NCI-H2171 (cell line): ENCODE measurements around the gene GTSE1.

ENCODE experiments used
- DNase-seq: peaks from one replicate; lab custom pipeline; 2025; lab: John Stamatoyannopoulos, UW

The GTSE1 gene

DNA sequence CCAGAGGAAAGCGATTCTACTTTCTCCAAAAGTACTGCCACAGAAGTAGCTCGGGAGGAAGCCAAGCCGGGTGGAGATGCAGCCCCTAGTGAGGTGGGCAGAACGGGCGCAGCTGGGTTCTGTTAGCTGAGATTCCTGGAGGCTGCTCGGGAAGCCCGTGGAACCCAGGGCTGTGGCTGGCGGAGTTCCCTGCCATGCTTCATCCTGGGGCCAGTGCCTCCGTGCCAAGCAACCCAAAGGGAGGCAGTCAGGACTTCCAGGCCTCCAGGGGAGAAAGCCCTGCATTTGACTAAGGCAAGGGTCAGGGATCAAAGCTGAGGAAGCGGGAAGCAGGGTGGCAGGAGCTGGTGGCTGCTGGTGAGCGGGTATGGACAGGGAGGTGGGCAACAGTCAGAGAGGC lies 32.1 kb downstream of the GTSE1 start:
- DNase-seq, result no peak

DNA sequence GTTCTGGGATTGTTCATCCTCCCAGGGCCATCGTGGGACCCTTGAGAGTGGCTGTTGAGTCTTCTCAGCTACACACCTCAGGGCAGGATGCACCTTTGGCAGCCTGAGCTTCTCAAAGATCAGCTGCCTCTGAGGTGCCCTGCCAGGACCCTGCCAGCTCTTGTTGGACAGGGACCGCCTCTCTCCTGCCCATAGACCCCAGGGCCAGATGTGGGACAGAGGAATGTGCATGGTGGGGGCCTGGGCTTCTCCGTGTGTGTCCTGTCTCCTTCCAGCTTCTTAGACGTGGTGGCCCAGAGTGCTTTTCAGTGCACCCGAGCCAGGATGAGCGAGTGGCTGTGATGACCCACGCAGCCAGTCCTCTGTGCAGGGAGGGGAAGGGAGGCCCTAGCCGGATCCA lies 32.9 kb downstream of the GTSE1 start:
- no peak for DNase-seq

DNA sequence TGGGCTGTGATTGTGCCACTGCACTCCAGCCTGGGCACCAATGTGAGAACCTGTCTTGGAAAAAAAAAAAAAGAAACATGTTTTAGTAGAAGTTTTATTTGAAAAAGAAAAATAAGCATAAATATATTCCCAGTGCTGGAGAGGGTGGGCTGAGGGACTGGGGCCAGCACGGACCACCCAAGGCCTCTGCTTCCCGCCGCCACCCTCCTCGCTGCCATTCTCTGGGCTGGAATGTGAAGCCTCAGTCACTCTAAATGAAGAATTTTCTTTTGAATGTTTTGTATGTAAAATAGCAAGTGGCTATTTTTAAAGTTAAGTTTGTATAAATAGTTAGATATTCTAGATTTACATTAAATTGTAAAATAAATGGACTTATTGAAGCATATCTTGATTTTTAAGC lies 33.8 kb downstream of the GTSE1 start:
- DNase-seq, result no peak

DNA sequence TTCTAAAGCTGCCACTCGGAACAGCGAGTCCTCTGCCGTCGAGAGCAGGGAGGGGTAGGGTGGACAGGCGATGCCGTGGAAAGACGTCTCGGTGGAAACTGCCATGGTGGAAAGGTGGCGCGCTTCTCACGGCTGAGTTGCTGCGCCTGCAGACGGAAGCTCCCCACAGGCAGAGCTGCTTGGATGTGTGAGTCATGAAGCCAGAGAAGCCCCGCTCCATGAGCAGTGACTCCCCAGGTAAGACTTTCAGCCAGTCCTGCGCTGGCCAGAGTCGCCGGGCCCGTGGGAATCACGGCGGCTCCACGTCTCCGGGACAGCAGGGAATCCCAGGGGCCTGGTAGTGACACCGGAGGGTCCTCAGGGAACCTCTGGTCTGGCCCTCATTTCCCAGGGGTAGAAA lies 34.8 kb downstream of the GTSE1 start:
- DNase-seq, result no peak

DNA sequence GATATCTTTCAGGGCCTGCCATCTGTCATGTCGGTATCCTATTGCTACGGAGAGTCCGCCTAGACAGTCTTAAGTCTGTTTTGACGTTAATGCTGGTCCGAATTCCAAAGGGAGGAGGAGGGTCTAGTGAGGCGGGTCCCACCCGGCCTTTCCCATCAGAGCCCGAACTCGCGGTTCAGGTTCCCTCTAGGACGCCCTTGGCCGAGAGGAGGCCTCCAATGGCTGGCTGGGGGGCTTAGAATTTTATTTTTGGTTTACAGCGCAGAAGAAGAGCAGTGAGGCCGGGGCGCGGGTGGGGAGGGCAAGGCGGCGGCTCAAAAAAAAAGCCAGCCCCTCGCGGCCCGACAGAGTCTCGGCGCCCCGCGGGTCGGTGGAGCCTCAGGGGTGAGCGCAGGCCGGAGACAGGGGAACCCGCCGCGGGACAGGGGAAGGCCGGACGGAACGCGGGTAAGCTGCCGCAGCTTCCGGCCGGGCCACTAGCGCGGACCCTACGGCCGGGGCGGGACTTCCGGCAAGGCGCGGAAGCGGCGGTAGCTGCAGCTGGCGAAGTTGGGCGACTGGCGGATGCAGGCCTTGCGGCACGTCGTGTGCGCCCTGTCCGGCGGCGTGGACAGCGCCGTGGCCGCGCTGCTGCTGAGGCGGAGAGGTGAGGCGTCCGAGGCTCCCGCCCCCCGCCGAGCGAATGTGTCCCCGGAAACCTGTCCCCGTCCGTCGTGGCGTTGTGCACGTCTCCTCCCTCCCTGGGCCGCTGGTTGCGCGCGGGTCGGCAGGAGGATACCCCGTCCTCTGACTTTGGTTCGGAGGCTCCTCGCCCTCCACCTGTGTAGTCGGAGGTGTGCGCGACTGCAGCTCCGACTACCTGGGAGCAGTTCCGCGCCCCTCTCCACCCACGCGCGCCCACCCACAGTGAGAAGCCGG lies 38.8 kb downstream of the GTSE1 start, which contains the start of gene TRMU:
TSS of gene TRMU (plus strand) at position 514 of the 918 bp plus-strand sequence. CDS start at position 565, 51 bp downstream.
- peak; percentile 84 for DNase-seq

DNA sequence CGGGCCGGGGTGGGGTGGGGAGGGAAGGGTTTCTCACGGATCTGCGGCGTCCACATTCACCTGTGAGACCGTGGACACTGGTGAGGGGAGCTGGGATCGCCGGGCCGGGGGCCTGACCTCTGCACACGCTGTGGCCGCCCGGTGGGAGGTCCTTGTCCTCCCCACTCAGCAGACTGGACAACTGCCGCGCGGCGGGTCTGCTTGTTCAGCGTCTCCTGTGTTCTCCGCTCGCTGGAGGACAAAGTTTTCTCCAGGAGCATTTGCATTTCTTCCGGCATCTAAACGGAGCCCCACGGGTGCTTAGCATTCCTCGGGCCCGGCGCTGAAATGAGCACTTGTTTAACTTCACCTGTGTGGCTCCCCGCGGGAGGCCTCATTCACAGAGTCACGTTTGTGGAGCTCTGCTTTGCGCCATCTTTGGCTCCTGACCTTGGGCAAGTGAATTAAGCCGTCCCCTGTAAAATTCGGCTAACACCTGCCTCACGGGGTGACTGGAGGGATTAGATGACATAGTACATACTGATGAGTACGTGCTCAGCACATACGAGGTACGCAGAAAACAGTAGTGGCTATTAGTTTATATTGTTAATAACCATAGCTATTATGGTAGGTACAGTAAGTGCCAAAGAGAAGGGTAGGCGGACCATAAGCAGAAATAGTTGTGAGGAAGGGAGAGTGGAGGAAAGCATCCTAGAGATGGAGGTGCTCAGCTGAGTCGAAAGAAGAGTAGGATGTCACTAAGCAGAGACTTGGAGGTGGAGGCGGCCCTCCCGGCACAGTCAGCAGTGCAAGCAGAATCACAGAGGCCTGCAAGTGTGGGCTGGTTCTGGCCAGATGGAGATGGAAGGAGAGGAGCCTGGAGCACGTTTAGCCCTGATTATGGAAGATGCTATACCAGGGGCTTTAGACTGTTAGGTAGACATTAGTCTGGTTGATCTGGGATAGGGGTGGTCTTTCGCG lies 39.7 kb downstream of the GTSE1 start:
- DNase-seq, result no peak

DNA sequence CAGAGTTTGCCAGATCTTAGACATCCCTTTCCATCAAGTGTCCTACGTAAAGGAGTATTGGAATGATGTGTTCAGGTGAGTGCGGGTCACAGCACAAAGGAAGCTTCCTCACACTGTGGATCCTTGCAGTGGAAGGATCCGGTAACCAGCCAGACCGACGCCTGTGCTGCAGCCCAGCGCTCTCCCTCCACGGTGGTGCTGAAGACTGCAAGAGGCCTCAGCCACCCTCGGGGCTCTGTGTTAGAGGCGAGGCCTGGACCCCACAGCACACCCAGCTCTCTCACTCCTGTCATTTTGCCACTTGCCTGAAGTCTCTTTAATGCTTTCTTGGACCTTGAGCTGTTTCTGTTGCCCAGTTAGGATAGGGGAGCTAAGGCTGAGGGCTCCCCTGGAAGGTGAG lies 41.2 kb downstream of the GTSE1 start:
- DNase-seq, result no peak

DNA sequence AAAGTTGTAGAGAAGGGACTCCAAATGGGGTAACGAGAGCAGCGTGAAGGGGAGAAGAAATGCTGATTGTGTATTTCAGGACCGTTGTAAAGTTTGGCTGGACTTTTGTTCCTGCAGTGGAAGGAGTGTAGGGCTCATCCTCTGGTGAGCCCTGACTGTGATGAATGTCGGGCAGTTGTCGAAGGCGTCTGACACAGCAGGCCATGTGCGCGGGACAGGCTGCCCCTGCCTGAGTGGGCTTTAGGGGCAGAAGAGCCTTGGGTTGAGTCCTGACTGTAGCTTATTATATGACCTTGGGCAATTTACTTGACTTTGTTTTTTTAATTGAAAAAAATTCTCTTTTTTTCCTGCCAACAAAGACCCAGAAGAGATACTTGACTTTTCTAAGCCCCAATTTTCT lies 42.0 kb downstream of the GTSE1 start:
- no peak for DNase-seq

DNA sequence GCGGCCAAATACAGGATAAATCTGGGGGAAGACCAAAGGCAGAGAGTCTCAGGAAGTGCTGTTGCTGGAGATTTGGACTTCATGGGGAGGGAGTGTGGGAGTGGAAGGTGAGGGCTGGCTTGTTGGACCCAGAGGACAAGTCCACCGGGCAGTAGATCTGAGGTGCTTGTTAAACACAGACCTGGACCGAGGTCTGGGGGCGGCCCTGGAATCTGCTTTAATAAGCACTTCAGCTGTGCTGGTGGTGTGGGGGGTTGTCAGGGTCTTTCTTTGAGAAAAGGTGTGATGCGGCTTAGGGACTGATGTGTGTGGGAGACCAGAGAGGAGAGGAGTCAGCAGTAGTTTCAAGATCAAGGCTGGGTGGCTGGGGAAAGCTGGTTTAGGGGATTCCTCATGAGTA lies 43.3 kb downstream of the GTSE1 start:
- DNase-seq, result no peak

DNA sequence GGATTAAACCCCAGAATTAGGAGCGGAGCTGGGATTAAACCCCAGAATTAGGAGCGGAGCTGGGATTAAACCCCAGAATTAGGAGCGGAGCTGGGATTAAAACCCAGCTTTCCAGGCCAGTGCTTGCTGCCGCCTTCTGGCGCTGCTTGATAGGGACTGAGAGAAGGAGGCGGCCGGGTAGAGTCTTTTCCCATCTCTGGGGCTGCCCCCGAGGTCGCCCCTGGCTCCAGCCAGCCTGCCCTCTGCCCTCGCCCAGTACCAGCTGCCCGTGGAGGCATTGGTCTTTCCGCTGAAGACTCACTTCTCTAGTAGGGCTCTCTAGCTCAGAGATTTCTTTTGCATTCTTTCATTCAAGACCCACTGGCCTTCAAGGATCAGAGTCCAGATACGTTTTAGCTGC lies 44.0 kb downstream of the GTSE1 start:
- DNase-seq, result no peak

DNA sequence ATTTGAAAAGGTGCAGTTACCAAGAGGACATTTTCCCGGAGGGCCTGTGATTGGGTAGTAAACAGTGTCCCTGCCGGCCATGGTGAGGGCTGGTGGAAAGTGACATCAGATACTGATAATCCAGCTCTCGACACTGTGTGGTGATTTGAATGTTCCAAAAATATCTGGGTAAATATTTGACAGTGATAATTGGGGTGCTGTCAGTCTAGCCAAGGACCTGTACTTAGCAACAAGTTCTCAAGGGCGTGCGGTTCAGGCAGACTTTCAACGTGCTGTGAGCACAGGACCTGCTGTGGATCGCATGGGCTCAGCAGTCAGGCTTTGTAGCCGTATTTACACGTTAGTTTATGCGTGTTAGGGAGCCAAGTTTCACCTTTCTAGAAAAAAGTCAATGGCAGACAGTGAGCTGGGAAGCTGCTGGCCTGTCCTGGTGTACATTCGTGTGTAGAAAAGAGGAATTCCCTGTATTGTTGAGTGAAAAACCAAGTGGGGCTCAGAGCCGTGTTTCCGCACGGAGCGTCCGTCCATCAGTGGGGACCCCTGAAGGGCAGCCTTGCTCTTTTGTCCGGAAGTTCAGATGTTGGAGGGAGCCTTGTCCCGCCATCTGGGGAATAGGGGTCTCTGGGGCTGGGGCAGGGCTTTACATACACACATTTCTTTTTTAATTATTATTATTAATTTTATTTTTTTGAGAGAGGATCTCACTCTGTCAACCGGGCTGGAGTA lies 50.2 kb downstream of the GTSE1 start:
- no peak for DNase-seq

DNA sequence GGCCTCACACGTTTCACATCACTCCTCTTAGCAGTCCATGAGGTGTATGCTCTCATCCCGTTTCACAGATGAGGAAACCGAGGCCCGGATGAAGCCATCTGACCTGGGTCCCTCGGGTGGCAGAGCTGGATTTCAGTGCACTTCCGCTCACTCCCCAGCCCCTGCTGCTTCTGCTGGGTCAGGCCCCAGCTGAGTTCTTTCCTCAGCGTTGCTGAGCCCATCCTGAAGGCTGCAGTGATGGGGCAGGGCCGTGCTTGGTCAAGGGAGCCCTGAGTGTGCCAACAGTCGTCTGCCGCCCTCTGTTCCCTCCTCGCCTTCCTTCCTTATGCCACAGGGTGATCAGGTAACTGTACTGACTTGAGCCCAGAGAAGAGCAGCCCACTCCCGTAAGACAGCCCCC lies 51.0 kb downstream of the GTSE1 start:
- DNase-seq, result no peak

DNA sequence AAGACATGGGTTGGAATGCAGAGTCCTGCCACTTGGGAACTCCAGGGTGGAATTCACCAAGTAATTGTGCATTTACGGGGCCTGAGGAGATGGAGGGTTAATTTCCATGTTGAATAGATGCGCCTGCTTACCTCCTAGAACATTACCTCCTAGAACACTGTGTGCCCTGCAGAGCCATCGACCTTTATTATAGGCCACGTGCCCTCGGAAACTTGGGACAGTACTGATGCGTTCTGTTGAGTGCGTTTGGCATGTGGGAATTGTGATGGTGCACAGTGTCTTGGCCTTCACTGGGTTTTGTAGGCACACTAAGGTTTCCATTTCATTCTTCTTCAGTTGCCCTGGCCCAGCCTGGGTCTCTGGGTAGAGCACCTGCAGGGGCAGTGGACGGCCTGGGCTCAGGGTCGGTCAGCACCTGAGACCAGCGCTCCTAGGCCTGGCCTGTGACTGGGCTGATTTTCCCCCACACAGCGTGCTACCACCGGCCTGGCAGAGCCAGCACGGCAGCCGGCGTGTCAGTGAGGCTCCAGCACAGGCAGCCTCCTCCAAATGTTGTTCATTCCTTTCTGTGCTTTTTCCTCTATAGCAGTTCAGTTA lies 51.5 kb downstream of the GTSE1 start:
- DNase-seq, result no peak

DNA sequence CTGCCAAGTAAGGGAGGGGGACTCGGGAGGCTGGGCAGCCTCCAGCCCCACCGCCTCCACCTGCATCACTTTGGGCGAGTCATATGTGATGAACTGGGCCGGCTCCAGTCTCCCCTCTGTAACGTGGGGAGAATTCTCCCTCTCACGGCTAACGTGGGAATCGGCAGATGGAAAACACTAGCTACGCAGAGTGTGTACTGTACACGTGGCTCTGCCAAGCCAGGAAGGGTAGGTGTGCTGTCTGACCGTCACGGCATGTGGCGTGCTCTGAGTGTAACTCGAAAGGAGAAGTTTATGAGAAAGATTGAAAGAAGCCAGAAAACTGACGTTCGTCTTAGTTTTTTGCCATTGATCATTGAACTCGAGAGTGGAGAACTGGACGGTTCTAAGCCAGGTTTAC lies 52.6 kb downstream of the GTSE1 start:
- DNase-seq, result no peak

DNA sequence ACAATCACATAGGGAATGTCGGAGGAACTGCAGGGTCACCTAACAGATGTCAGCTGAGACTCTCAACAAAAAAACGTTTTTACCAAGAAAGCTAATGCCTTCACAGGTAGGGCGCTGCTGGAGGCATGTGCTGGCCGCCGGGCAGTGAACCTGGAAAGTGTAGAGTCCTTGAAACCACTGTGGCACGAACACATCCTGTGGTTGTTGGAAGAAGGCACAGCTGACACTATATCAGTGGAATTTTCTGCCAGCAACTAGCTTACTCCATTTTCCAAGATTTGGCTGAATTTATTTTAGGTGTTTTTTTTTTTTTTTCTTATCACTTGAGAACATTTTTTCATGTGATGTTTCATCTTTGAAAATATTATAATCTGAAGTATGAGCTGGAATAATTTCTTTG lies 53.0 kb downstream of the GTSE1 start:
- no peak for DNase-seq

DNA sequence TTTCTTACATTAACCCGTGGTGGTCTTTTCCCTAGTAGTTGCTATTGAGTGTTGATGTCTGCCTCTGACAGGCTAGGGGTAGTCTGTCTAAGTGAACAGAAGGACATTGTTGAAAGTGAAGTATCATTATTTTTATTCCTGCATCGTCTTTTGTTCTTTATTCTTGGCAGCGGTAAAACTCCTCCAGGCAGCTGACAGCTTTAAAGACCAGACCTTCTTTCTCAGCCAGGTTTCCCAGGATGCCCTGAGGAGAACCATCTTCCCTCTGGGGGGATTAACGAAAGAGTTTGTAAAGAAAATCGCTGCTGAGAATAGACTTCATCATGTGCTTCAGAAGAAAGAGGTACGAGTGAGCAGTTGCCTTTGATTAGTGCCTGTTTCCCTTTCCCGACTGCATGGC lies 53.5 kb downstream of the GTSE1 start:
- DNase-seq, result no peak

DNA sequence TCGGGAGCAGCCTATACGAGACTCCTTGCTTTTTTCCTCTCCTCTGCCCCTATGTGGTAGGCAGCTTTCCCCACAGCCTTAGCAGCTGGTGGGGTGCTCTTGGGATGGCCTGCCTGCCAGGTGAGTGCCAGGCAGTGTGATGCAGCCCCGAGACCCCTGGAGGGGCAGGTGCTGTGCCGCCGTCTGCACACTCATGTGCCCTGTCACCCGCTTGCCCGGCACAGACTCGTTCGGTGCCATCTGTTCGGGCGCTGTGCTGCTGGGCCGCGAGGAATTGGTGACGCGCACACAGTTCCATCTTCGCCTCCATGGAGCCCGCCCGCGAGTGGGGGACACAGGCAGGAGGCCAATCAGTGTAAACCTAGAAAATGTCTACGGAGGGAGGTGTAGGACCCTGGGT lies 54.0 kb downstream of the GTSE1 start:
- DNase-seq, result no peak

DNA sequence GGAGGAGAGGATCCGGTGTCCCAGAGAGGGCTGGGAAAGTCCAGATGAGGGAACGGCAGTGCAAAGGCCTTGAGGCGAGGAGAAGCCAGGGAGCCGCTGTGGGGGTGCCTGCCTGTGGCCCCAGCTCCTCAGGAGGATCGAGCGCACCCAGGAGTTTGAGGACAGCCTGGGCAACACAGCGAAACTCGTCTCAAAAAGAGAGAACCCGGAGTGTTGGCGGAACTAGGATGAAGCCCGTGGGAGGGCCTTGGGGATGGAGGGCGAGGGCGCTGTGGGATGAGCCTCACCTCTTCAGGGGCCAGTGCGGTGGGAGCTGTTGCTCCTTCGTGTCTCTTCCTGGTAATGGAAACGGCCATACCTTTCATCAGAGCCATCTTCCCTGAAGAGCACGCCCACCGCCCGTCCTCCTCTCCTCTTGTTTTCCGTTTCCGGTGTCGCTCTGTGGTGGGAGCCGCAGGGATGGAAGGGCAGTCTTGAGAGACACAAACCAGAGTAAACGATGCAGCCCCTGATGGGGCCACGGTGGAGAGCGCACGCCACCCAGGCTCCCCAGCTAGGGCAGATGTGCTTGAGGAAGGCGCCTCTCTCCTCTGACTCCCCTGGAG lies 54.6 kb downstream of the GTSE1 start:
- no peak for DNase-seq

DNA sequence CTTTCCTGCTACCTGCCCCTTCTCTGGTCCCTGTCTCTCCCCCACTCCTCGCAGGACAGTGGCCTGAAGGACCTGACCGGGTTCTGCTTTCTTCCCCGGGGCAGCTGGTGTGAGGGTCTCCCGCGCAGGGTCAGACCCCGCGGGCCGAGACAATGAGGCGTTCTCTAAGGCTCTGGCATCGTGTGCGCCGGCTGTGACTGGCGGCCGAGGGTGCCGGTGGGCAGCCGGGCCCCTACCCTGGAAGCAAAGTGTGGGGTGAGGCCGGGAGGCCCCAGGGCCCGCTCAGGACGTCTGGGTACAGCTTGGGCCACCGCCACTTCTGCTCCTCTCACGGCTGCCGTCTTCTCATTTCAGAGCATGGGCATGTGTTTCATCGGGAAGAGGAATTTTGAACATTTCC lies 55.1 kb downstream of the GTSE1 start:
- no peak for DNase-seq

DNA sequence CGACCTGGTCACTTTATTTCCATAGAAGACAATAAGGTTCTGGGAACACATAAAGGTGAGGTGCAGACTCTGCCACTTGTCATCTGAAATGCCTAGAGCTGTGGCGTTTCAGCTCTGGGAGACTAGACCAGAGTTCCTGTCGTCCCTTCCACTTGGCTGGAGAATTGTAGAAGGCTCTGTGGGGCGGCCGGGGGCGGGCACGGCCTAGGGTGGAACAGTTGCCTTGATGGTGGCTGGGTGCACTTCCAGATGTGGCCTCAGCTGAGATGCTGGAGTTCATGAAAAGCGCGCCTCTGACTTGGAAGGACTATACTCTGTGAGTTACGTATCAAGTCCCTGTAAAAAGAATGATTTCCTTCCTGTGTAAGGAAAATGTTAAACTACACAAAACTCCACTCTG lies 55.6 kb downstream of the GTSE1 start:
- DNase-seq, result no peak

DNA sequence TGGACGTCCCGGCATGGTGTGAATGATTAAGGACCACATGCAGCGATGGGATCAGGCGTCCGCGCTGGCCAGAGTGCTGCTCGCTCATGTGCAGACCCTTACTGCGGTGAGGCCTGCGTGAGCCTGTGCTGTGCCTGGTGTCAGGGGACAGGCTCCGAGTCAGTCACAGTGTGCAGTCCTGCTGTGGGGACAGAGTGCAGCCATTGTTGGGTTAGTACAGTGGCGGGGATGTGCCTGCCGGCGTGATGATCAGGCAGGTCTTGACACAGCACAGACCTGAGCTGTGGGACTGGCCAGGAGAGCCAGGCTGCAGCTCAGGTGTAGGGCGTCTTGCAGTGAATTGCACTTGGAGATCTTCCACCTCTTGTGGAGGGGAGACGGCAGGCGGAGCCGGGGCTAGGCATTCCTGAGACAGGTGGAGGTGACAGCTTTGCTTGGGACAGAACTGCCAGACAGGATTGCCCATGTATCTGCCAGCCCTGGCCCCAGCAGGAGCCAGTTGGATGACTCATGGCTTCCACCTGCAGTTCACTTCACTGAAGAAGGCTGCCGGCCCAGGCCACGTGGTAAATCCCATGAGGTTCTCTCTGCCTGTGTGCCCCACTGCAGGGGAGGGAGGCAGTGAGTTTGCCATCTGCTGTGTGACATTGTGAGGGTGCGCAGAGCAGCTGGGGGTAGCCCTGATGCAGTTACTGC lies 56.2 kb downstream of the GTSE1 start:
- peak; percentile 97 for DNase-seq
